ENCODE data around the gene GTSE1. TPM values are rescaled to one million over a fixed set of nuclear protein-coding genes. Genes with fewer than 3 reads are reported as not detected.

Gene GTSE1
- polyA plus RNA-seq, 1 donor (not counting 4 experiments of a cell fraction or from before 2014, with no cell fraction given), result 4.7 TPM

- FAIRE-seq (no peak), DNase-seq (ENCODE audit: low read depth, low spot score) (no peak)
- Histone ChIP-seq H3K9ac (ENCODE audit: control insufficient read depth, extremely low read depth, insufficient read depth, low read length) (no peak overlapping the region), H2AFZ (ENCODE audit: control insufficient read depth, low read length) (no peak overlapping the region), H3K27ac (ENCODE audit: control insufficient read depth, insufficient read depth, low read length) (no peak overlapping the region), H3K79me2 (ENCODE audit: control insufficient read depth, insufficient read depth, low read length) (no peaks in the 10 kb centered on the region), H3K4me1 (ENCODE audit: control insufficient read depth, extremely low read depth, insufficient read depth, low read length) (no peaks in the 10 kb centered on the region), H3K27me3 (ENCODE audit: control insufficient read depth, extremely low read depth, insufficient read depth, low read length) (no peaks in the 10 kb centered on the region), H3K9me3 (ENCODE audit: control insufficient read depth, low read depth, low read length) (no peaks in the 10 kb centered on the region), H3K4me3 (ENCODE audit: control insufficient read depth in 2 of 3, extremely low read depth in 1 of 3, insufficient read depth in 2 of 3, low read depth in 1 of 3, low read length in 3 of 3) (no peak overlapping the region), H3K9me1 (ENCODE audit: control insufficient read depth, extremely low read depth, insufficient read depth, low read length) (no peaks in the 10 kb centered on the region), H3K4me2 (ENCODE audit: control insufficient read depth, extremely low read depth, insufficient read depth, low read depth, low read length) (no peak overlapping the region), H4K20me1 (ENCODE audit: control insufficient read depth, extremely low read depth, insufficient read depth, low read length) (no peaks in the 10 kb centered on the region), H3K36me3 (ENCODE audit: control insufficient read depth in 2 of 2, extremely low read depth in 1 of 2, insufficient read depth in 2 of 2, low read length in 2 of 2) (peaks cover 20 to 38% of the 10 kb centered on the region in 2 experiments)
- dilution Hi-C loops (cut with MboI; ENCODE audit: extremely low pct_ligation_motif_present, low sequenced_read_pairs), result no loop called here
- TF ChIP-seq CTCF (optimal IDR thresholded peaks at IDR 0.05 in 1 of 3, IDR thresholded peaks at IDR 0.05 in 1 of 3, conservative IDR thresholded peaks at IDR 0.05 in 1 of 3; ENCODE audit: extremely low read depth in 1 of 3, insufficient read depth in 2 of 3, low read length in 3 of 3) (no peak), EZH2 (IDR thresholded peaks at IDR 0.05; ENCODE audit: low read length) (no peak)
These were observed 65.7 kb downstream of the GTSE1 start for GRCh38 chr22:46362203-46362933.

GRCh38 chr22:46362934-46363515 lies 66.4 kb downstream of the GTSE1 start:
- H3K9me1 ChIP-seq (ENCODE audit: control insufficient read depth, extremely low read depth, insufficient read depth, low read length), result no peaks in the 10 kb centered on the region
- TF ChIP-seq CTCF (optimal IDR thresholded peaks at IDR 0.05 in 1 of 3, IDR thresholded peaks at IDR 0.05 in 1 of 3, conservative IDR thresholded peaks at IDR 0.05 in 1 of 3; ENCODE audit: extremely low read depth in 1 of 3, insufficient read depth in 2 of 3, low read length in 3 of 3) (no peak), EZH2 (IDR thresholded peaks at IDR 0.05; ENCODE audit: low read length) (no peak)
- no peak overlapping the region for H3K9ac ChIP-seq (ENCODE audit: control insufficient read depth, extremely low read depth, insufficient read depth, low read length)
- H4K20me1 ChIP-seq (ENCODE audit: control insufficient read depth, extremely low read depth, insufficient read depth, low read length), result peaks cover 6% of the 10 kb centered on the region
- no peaks in the 10 kb centered on the region for H3K79me2 ChIP-seq (ENCODE audit: control insufficient read depth, insufficient read depth, low read length)
- H2AFZ ChIP-seq (ENCODE audit: control insufficient read depth, low read length), result no peak overlapping the region
- H3K9me3 ChIP-seq (ENCODE audit: control insufficient read depth, low read depth, low read length), result no peaks in the 10 kb centered on the region
- no peak for FAIRE-seq
- no peak for DNase-seq (ENCODE audit: low read depth, low spot score)
- dilution Hi-C loops (cut with MboI; ENCODE audit: extremely low pct_ligation_motif_present, low sequenced_read_pairs), result no loop called here
- H3K4me2 ChIP-seq (ENCODE audit: control insufficient read depth, extremely low read depth, insufficient read depth, low read depth, low read length), result no peak overlapping the region
- no peak overlapping the region for H3K4me3 ChIP-seq (ENCODE audit: control insufficient read depth in 2 of 3, extremely low read depth in 1 of 3, insufficient read depth in 2 of 3, low read depth in 1 of 3, low read length in 3 of 3)
- H3K36me3 ChIP-seq (ENCODE audit: control insufficient read depth in 2 of 2, extremely low read depth in 1 of 2, insufficient read depth in 2 of 2, low read length in 2 of 2), result peaks cover 20 to 35% of the 10 kb centered on the region in 2 experiments
- no peak overlapping the region for H3K27ac ChIP-seq (ENCODE audit: control insufficient read depth, insufficient read depth, low read length)
- no peaks in the 10 kb centered on the region for H3K27me3 ChIP-seq (ENCODE audit: control insufficient read depth, extremely low read depth, insufficient read depth, low read length)
- peaks cover 3% of the 10 kb centered on the region for H3K4me1 ChIP-seq (ENCODE audit: control insufficient read depth, extremely low read depth, insufficient read depth, low read length)
